ENCODE measurements around the gene SYT2.

SYT2 gene

DNA sequence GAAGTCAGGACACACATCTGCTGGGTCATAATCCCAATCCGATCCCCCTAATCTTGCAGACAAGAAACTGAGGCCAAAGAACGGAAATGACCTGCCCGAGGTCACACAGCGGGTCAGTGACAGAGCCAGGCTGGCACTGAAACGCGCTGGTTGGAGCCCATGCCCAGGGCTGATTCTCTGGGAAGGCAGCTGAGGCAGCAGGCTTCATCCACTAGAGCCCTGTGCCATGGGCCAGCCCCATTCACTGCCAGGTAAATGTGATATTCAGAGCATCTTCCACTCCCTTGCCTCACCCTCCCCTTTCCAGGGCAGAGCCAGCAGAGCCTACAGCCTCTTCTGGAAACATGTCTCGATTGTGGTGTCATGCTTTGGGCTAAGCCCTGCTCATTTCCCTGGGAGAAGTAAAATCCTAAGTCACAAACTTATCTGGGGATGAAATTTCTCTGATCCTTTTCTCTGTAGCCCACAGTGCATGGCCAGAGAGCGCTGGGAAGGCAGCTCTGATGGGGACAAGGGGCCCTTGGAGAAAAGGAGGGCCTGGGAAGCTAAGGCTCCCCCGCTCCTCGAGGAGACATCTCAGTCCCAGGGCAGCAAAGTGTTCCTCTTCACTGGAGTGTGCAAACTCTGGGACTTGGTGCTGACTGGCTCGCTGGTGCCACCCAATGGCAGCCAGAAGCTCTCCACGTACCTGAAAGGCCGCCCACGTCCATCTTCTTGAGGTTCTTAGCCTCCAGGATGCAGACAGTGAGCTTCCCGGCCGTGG is 110.4 kb downstream of the SYT2 start:
- TF ChIP-seq, protein P1, sequence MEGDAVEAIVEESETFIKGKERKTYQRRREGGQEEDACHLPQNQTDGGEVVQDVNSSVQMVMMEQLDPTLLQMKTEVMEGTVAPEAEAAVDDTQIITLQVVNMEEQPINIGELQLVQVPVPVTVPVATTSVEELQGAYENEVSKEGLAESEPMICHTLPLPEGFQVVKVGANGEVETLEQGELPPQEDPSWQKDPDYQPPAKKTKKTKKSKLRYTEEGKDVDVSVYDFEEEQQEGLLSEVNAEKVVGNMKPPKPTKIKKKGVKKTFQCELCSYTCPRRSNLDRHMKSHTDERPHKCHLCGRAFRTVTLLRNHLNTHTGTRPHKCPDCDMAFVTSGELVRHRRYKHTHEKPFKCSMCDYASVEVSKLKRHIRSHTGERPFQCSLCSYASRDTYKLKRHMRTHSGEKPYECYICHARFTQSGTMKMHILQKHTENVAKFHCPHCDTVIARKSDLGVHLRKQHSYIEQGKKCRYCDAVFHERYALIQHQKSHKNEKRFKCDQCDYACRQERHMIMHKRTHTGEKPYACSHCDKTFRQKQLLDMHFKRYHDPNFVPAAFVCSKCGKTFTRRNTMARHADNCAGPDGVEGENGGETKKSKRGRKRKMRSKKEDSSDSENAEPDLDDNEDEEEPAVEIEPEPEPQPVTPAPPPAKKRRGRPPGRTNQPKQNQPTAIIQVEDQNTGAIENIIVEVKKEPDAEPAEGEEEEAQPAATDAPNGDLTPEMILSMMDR (IDR thresholded peaks at IDR 0.05; ENCODE audit: low read depth, low read length), result peak; percentile 94
- peak; percentile 70 for DNase-seq (ENCODE audit: extremely low read depth, low read depth)

DNA sequence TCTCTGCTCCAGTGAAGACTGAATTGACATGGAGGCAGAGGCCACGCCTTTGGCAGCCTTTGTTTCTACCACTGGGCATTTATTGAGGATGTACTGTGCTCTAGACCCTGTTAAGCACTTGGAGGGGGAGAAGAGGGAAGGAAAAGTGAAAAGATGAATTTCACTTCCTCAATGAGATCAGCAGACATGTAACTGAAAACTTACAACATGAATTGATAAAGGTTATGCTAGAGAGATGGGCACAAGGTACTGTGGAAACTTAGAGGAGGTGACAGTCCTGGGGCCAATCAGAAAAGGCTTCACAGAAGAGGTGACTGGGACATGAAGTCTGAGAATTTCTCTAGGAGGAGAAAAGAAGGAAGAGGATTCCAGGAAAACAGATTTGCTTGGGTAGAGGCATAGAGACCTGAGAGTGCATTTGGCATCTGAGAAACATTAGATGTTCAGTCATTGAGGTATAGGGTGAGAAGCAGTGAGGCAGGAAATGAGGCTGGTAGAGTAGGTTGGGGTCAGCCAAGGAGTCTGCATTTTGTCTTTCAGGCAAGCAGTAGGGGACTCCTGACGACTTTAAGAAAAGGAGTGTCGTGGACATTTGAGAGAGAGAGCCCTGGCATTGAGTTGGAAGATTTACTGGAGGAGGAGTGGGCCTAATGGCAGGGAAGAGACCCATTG is 113.0 kb downstream of the SYT2 start:
- no peak for DNase-seq (ENCODE audit: extremely low read depth, low read depth)
- TF ChIP-seq, protein P1 (IDR thresholded peaks at IDR 0.05; ENCODE audit: low read depth, low read length), result no peak

DNA sequence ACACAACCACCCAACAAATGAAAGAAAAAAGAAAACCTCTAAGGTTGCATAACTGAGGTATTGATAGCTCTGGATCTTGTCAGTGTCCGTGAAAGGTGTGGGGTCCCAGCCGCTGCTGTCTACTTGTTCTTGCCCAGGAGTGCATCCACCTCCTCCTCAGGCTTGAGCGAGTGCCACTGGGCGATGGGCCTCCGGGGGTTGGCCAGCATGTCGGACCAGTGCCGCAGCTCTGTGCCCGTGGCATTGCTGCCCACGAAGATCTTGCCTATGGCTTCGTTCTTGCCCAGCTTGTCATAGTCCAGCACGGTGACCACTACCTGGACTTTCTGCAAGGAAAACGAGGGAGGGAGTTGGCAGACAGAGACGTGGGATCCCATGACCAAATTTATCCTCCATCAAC is 113.6 kb downstream of the SYT2 start:
- TF ChIP-seq, protein P1 (IDR thresholded peaks at IDR 0.05; ENCODE audit: low read depth, low read length), result no peak
- DNase-seq (ENCODE audit: extremely low read depth, low read depth), result no peak

DNA sequence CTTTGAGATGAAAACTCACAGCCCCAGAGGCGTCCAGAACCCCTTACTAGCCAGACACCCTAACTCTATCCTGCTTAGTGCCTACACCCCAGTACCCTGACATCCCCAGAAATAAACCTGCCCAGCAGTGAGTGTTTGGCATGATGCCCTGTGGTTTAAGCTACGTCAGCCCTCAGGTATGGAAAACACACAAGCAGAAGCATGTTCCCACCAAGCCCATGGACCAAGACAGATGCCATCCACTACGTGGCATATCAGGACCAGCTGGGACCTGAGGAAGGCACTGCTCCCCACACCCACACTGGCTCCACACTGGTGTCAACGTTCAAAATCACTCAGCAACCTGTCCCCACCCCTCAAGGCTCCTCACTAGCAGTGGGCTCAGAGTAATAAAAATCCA is 116.4 kb downstream of the SYT2 start:
- TF ChIP-seq, protein P1 (IDR thresholded peaks at IDR 0.05; ENCODE audit: low read depth, low read length), result no peak
- DNase-seq (ENCODE audit: extremely low read depth, low read depth), result no peak

DNA sequence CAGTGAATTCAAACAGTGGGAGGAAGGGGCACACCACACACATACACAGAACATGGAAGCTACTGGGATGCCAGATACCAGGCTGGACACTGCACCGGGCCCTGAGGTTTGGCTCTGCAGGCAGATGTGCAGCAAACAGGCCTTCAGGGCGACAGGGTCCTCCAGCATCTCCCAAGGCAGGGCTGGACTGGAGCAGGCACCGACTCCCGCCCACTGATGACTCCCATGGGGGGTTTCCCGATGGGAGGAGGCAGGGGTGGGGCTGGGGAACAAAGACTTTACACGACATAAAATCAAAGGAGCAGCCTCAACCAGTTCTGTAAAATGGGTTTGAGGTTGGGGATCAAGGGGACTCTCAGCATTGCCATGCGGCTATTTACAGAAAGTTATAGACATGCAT is 118.1 kb downstream of the SYT2 start:
- TF ChIP-seq, protein P1 (IDR thresholded peaks at IDR 0.05; ENCODE audit: low read depth, low read length), result no peak
- DNase-seq (ENCODE audit: extremely low read depth, low read depth), result no peak

- TF ChIP-seq, protein P1 (IDR thresholded peaks at IDR 0.05; ENCODE audit: low read depth, low read length), result no peak
- DNase-seq (ENCODE audit: extremely low read depth, low read depth), result no peak
Measured at GRCh38 chr1:202591515-202591914, 118.7 kb downstream of the SYT2 start.

DNA sequence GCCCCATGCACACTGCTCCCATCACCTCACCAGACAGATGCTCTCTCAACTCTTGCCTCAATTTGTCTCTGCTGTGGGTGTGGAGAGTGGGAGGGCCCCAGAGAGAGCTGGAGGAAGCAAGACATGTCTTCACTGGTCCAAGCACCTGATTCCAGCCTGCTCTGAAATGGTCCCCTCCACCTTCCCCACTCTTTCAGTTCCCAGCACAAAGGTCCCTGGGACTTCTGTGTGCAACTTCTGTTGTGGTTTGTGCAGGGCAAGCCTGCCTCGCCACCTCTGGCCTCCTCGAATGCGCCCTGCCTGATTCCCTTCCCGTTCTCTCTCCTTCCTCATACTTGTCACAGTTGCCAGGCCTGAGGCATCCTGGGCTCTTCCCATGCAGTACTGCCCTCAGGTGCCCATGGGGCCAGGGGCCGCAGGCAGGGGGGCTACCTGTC is 119.3 kb downstream of the SYT2 start:
- TF ChIP-seq, protein P1 (IDR thresholded peaks at IDR 0.05; ENCODE audit: low read depth, low read length), result no peak
- no peak for DNase-seq (ENCODE audit: extremely low read depth, low read depth)
